SH-SY5Y (cell line): Measurements from ENCODE around the gene UGT2B17.

Source experiments
- GATA2 ChIP-seq: IDR thresholded peaks from 2 replicates; pipeline ENCODE4 v1.6.1; 2011; ENCODE audit warnings: mild to moderate bottlenecking, low read depth, low read length
- GATA3 ChIP-seq: IDR thresholded peaks from 2 replicates; pipeline ENCODE4 v1.6.1; 2011; ENCODE audit warnings: low read depth, mild to moderate bottlenecking, low read length, moderate library complexity

DNA sequence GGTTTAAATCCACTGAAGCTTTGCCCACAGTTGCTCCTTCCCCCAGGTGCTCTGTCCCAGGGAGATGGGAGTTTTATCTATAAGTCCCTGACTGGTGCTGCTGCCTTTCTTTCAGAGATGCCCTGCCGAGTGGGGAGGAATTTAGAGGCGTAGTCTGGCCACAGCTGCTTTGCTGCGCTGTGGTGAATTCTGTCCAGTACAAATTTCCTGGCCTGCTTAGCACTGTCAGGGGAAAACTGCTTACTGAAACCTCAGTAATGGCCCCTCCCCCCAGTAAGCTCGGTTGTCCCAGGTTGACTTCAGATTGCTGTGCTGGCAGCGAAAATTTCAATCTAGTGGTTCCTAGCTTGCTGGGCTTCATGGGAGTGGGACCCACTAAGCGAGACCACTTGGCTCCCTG, 40.1 kb downstream of the UGT2B17 start:
- no peak for TF ChIP-seq GATA2
- TF ChIP-seq GATA3: no peak
